ENCODE results near the gene TMEM8B. TPM values are rescaled to one million over a fixed set of nuclear protein-coding genes. Genes with fewer than 3 reads are reported as not detected.
"Not testable (repeated sequence)": the region's sequence is repeated elsewhere in the genome, so short reads cannot be mapped to it uniquely, and the experiment has no call there.

Gene TMEM8B
- total RNA-seq, 2 experiments from 2014 or later, result 3.8 to 4.0 TPM

GRCh38 chr9:35907711-35908503 lies 78.9 kb downstream of the TMEM8B start:
- Mint-ChIP-seq H3K4me3 (no peak overlapping the region), H3K36me3 (ENCODE audit: low read depth) (peaks cover 1% of the 10 kb centered on the region), H3K27ac (peak overlapping the region; percentile 76), H3K27me3 (no peaks in the 10 kb centered on the region), H3K4me1 (peaks cover 54% of the 10 kb centered on the region), H3K9me3 (no peaks in the 10 kb centered on the region)
- no peak for DNase-seq
- POLR2A ChIA-PET, result interaction anchor here (0.6 kb wide), 1 partner anchor 14 kb away, joined by 4 read pairs; no protein-coding TSS in a partner anchor
- CTCF ChIA-PET, result interaction anchor here (1.1 kb wide), 1 partner anchor 33 kb away, joined by 3 read pairs; no protein-coding TSS in a partner anchor

GRCh38 chr9:35908504-35909125 lies 79.6 kb downstream of the TMEM8B start:
- H3K9me3 Mint-ChIP-seq, result no peaks in the 10 kb centered on the region
- H3K27me3 Mint-ChIP-seq, result no peaks in the 10 kb centered on the region
- peaks cover 1% of the 10 kb centered on the region for H3K36me3 Mint-ChIP-seq (ENCODE audit: low read depth)
- DNase-seq, result no peak
- CTCF ChIA-PET, result no interaction called here
- POLR2A ChIA-PET, result no interaction called here
- peaks cover 50% of the 10 kb centered on the region for H3K4me1 Mint-ChIP-seq
- H3K4me3 Mint-ChIP-seq, result no peak overlapping the region
- H3K27ac Mint-ChIP-seq, result peak overlapping the region; percentile 76

GRCh38 chr9:35909274-35909673 lies 80.2 kb downstream of the TMEM8B start, which contains the start of gene SPAAR:
TSS of gene SPAAR (plus strand) at chr9:35909490. CDS start at chr9:35910464, 974 bp downstream.
- no peaks in the 10 kb centered on the region for H3K9me3 Mint-ChIP-seq
- no peak for DNase-seq
- H3K27me3 Mint-ChIP-seq, result no peaks in the 10 kb centered on the region
- peaks cover 50% of the 10 kb centered on the region for H3K4me1 Mint-ChIP-seq
- CTCF ChIA-PET, result no interaction called here
- H3K36me3 Mint-ChIP-seq (ENCODE audit: low read depth), result peaks cover 1% of the 10 kb centered on the region
- POLR2A ChIA-PET, result no interaction called here
- H3K27ac Mint-ChIP-seq, result peak within 1 kb of the TSS; percentile 97
- no peak within 1 kb of the TSS for H3K4me3 Mint-ChIP-seq

GRCh38 chr9:35909687-35910612 lies 80.9 kb downstream of the TMEM8B start:
- no peak for DNase-seq

GRCh38 chr9:35910613-35911359 lies 81.8 kb downstream of the TMEM8B start:
- Mint-ChIP-seq H3K27me3 (no peaks in the 10 kb centered on the region), H3K27ac (peak overlapping the region; percentile 97), H3K4me1 (peaks cover 50% of the 10 kb centered on the region), H3K4me3 (peak overlapping the region; percentile 48), H3K9me3 (no peaks in the 10 kb centered on the region), H3K36me3 (ENCODE audit: low read depth) (peaks cover 1% of the 10 kb centered on the region)
- POLR2A ChIA-PET, result no interaction called here
- CTCF ChIA-PET, result interaction anchor here (0.6 to 1.4 kb wide), 5 partner anchors 8 to 829 kb away, joined by 3 to 6 read pairs (median 4); no protein-coding TSS in a partner anchor
- DNase-seq, result peak; percentile 68

More at GRCh38 chr9:35909687-35910612, 80.9 kb downstream of the TMEM8B start:
- Mint-ChIP-seq H3K36me3 (ENCODE audit: low read depth) (peaks cover 1% of the 10 kb centered on the region), H3K27me3 (no peaks in the 10 kb centered on the region), H3K9me3 (no peaks in the 10 kb centered on the region), H3K4me1 (peaks cover 50% of the 10 kb centered on the region), H3K27ac (peak overlapping the region; percentile 97), H3K4me3 (no peak overlapping the region)
- CTCF ChIA-PET, result interaction anchor here (0.8 to 1.2 kb wide), 2 partner anchors 14 to 30 kb away, joined by 3 to 4 read pairs; no protein-coding TSS in a partner anchor
- POLR2A ChIA-PET, result no interaction called here

- Mint-ChIP-seq H3K4me3 (no peak overlapping the region), H3K4me1 (peaks cover 48% of the 10 kb centered on the region), H3K27me3 (no peaks in the 10 kb centered on the region), H3K27ac (peak overlapping the region; percentile 55), H3K36me3 (ENCODE audit: low read depth) (peaks cover 1% of the 10 kb centered on the region), H3K9me3 (no peaks in the 10 kb centered on the region)
- ChIA-PET CTCF (interaction anchor here (1.2 to 1.4 kb wide), 3 partner anchors 9 to 34 kb away, joined by 4 to 6 read pairs (median 4); no protein-coding TSS in a partner anchor), POLR2A (no interaction called here)
- no peak for DNase-seq
Measured at GRCh38 chr9:35911690-35912089, 82.7 kb downstream of the TMEM8B start.

GRCh38 chr9:35912791-35913400 lies 83.9 kb downstream of the TMEM8B start:
- POLR2A ChIA-PET, result no interaction called here
- Mint-ChIP-seq H3K27ac (no peak overlapping the region), H3K9me3 (no peaks in the 10 kb centered on the region), H3K36me3 (ENCODE audit: low read depth) (peaks cover 1% of the 10 kb centered on the region), H3K27me3 (no peaks in the 10 kb centered on the region), H3K4me3 (no peak overlapping the region), H3K4me1 (peaks cover 40% of the 10 kb centered on the region)
- no peak for DNase-seq
- CTCF ChIA-PET, result interaction anchor here (1.4 kb wide), 1 partner anchor 32 kb away, joined by 3 read pairs; no protein-coding TSS in a partner anchor

- DNase-seq; H3K4me3 Mint-ChIP-seq; H3K36me3 Mint-ChIP-seq (ENCODE audit: low read depth); H3K27me3 Mint-ChIP-seq; H3K9me3 Mint-ChIP-seq; H3K27ac Mint-ChIP-seq; POLR2A ChIA-PET: not testable (repeated sequence)
- H3K4me1 Mint-ChIP-seq, result peaks cover 34% of the 10 kb centered on the region
- CTCF ChIA-PET, result interaction anchor here (1.4 kb wide), 1 partner anchor 32 kb away, joined by 3 read pairs; no protein-coding TSS in a partner anchor
Measured at GRCh38 chr9:35913429-35913828, 84.4 kb downstream of the TMEM8B start.

GRCh38 chr9:35914301-35914807 lies 85.3 kb downstream of the TMEM8B start:
- peak; percentile 35 for DNase-seq
- H3K27ac Mint-ChIP-seq, result no peak overlapping the region
- H3K27me3 Mint-ChIP-seq, result no peaks in the 10 kb centered on the region
- ChIA-PET CTCF (no interaction called here), POLR2A (interaction anchor here (0.6 kb wide), 1 partner anchor 26 kb away, joined by 7 read pairs; no protein-coding TSS in a partner anchor)
- H3K36me3 Mint-ChIP-seq (ENCODE audit: low read depth), result peaks cover 1% of the 10 kb centered on the region
- H3K4me1 Mint-ChIP-seq, result peaks cover 25% of the 10 kb centered on the region
- no peaks in the 10 kb centered on the region for H3K9me3 Mint-ChIP-seq
- no peak overlapping the region for H3K4me3 Mint-ChIP-seq

All from activated CD4-positive, alpha-beta T cell treated with anti-CD3 and anti-CD28 coated beads, Interleukin-2, amount 10 ng/mL, durations not matched to agents 7 days and 5 days (primary cell).